Medulla oblongata (tissue), 1 donor: ENCODE measurements around the gene OPRL1.

Experiments used
- DNase-seq: peaks from one replicate; pipeline ENCODE4 v3.0.0-alpha.2; 2015; ENCODE audit errors: extremely low spot score

Gene OPRL1

GRCh38 chr20:64104667-64105451, 25.0 kb downstream of the OPRL1 start:
- no peak for DNase-seq

GRCh38 chr20:64105846-64106434, 26.1 kb downstream of the OPRL1 start:
- no peak for DNase-seq

GRCh38 chr20:64106435-64106961, 26.6 kb downstream of the OPRL1 start:
- no peak for DNase-seq

GRCh38 chr20:64106981-64107735, 27.3 kb downstream of the OPRL1 start, which contains the start of gene NPBWR2:
TSS of gene NPBWR2 (minus strand) at chr20:64107565. CDS start at chr20:64106831, 734 bp downstream.
- no peak for DNase-seq

GRCh38 chr20:64107736-64108457, 28.0 kb downstream of the OPRL1 start:
- DNase-seq: no peak

GRCh38 chr20:64108731-64109681, 29.1 kb downstream of the OPRL1 start:
- DNase-seq: no peak

- peak; percentile 20 for DNase-seq
Observed at GRCh38 chr20:64109831-64110391, 30.0 kb downstream of the OPRL1 start.

- DNase-seq: no peak
Observed at GRCh38 chr20:64110411-64111068, 30.7 kb downstream of the OPRL1 start.

- DNase-seq: no peak
Observed at GRCh38 chr20:64111841-64112641, 32.2 kb downstream of the OPRL1 start.

- DNase-seq: no peak
Observed at GRCh38 chr20:64112691-64113443, 33.0 kb downstream of the OPRL1 start.

GRCh38 chr20:64113444-64113775, 33.5 kb downstream of the OPRL1 start:
- no peak for DNase-seq

GRCh38 chr20:64113796-64114355, 34.0 kb downstream of the OPRL1 start:
- DNase-seq: no peak

GRCh38 chr20:64114356-64114971, 34.6 kb downstream of the OPRL1 start:
- DNase-seq: no peak

- no peak for DNase-seq
Observed at GRCh38 chr20:64115171-64115911, 35.5 kb downstream of the OPRL1 start.

GRCh38 chr20:64116016-64116415, 36.1 kb downstream of the OPRL1 start:
- DNase-seq: no peak

- DNase-seq: no peak
Observed at GRCh38 chr20:64116541-64117431, 36.9 kb downstream of the OPRL1 start.
